HCEC 1CT (cell line): Measurements from ENCODE around the gene ATXN7L1.
A peak's percentile ranks its signal among the peaks of the same experiment; 100 is the strongest.
"Not testable (repeated sequence)": the region's sequence is repeated elsewhere in the genome, so short reads cannot be mapped to it uniquely, and the experiment has no call there.

Experiments used
- DNase-seq: peaks from one replicate; pipeline ENCODE4 v3.0.0-alpha.2; 2017

The ATXN7L1 gene

DNA sequence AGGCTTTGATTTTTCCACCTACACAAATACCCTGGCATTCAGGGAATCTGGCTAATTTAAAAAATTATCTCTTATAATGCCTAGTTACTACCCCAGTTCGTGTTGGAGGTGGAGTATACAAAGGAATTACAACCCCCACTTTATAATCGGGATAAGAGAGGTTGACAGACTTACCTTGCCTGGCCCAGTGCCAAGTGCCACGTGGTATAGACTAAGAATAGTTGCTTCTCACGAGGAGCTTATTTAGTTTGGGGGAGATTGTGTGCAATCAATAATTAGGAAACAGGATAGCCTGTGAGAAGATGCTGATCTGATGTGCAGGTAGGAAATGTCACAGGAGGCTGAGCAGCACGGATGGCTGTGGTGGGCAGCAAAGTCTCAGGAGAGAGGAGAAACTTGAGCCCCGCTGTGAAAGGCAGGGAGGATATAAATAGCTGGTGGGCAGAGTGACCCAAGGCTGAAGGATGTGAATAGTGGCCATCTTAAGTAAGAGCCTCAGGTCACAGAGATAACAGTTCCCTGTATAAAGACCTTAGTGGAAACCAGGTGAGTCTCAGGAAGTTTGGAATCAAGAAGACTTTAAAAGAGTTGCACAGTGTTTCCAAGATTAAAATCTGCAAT lies 11.3 kb upstream of the ATXN7L1 start:
- no peak for DNase-seq

- DNase-seq: no peak
These were observed 10.4 kb upstream of the ATXN7L1 start for GRCh38 chr7:105886776-105887175.

- no peak for DNase-seq
These were observed 9.2 kb upstream of the ATXN7L1 start for GRCh38 chr7:105885387-105886111.

- DNase-seq: not testable (repeated sequence)
These were observed 6.8 kb upstream of the ATXN7L1 start for GRCh38 chr7:105883179-105883578.

DNA sequence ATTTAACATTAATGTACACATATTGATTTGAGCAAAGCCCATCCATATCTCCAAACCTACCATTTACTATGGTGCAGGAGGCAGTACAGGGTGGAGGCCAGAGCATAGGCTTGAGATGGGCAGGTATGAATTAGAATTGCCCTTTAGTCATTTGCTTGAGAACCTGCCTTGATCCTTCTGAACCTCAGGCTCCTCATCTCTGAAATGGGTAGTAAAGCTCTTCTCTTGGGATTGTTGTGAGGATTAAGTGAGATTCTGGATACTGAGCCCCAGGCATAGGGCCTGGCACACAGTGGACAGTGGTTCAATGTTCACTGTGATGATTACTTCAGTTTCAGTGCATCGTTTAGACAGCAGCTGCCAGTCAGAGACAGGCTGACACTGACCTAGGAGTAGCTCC lies 5.0 kb upstream of the ATXN7L1 start:
- DNase-seq: no peak

DNA sequence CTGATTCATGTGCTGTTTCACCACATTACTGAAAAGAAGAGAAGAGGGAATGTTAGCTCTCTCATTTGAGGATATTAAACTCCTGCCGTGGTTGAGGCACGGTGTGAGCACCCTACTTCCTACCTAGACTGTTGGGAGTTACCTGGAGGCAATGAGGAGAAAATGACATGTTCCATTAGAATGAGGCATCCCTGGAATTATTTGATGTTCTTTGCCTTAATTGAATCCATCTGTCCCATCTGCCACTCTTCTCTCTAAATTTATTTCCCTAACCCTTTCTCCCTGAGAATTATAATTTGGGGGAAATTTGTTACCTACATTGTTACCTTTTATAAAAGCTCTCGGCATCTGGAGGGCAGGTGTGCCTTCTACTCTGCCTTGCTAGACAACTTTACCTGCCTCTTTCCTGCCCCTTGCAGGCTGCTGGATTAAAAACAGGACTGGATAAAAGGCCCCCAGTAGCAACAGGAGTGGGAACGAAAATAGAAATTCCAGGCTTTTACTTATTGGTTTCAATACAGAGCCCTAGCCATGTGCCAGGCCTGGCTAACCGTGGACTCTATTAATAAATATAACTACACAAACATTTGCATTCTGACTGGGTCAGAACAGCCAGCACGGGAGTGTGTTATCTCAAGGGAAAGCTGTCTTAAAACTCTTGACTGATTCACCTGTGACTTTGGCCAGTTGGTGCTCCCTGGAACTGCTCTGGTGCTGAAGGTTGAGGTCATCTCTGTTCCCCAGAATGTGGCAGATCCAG lies 4.4 kb upstream of the ATXN7L1 start:
- DNase-seq: no peak

GRCh38 chr7:105879782-105880181 lies 3.4 kb upstream of the ATXN7L1 start:
- no peak for DNase-seq

DNA sequence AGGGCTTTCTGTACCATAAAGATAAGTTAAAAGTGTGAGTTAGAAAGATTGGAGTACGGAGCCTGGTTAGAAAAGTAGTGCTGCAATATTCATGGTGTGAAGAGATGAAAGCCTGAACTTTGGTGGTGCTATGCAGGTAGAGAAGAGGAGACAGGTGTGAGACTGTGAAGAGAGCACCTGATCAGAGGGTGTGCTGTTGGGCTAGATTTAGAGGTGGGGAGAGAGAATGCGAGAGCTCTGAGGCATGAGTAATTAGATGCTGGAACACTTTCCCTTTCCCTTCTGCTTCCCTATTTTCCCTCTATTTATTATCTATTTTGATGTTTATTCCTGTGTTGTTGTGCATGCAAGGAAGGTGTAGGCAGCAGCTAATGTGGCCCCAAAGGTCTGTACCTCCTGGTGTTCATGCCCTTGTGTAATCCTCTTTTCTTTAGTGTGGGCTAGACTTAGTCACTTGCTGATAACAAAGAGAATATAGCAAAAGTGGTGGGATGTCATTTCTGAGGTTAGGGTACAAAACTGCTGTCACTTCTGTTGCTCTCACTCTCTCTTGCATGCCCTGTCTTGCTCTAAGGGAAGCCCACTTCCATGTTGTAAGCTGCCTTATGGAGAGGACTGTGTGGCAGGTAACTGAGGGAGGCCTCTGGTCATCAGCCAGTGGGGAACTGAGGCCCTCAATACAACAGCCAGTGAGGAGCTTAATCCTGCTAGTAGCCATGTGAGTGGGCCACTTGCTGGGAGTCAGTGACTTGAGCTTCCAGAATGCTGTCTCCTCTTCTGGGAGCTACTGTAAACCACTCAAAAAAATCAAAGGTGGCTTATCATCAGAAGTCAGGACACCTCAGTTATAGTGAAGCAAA lies 2.6 kb upstream of the ATXN7L1 start:
- DNase-seq: no peak

- peak; percentile 18 for DNase-seq
These were observed 1.3 kb upstream of the ATXN7L1 start for GRCh38 chr7:105877736-105878135.

- DNase-seq: peak; percentile 68
These were observed 684 bp upstream of the ATXN7L1 start for GRCh38 chr7:105876964-105877601.

- no peak for DNase-seq
These were observed 894 bp downstream of the ATXN7L1 start for GRCh38 chr7:105875505-105875904.

- no peak for DNase-seq
These were observed 2.3 kb downstream of the ATXN7L1 start for GRCh38 chr7:105874055-105874454.

GRCh38 chr7:105872491-105872890 lies 3.9 kb downstream of the ATXN7L1 start:
- no peak for DNase-seq

DNA sequence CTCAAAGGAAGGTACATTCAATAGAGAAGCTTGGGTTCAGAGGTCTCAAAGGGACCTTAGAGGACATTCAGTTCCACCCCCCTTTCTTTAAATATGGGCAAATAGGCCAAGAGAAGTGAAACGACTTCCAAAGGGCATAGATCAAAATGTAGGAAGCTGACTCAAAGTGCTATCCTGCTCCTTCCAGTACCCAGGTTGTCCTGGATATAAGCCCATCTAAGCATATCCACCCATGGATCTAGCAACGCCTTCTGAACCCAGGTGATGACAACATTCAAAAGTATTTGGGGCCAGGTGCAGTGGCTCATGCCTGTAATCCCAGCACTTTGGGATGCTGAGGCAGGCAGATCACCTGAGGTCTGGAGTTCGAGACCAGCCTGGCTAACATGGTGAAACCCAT lies 5.3 kb downstream of the ATXN7L1 start:
- DNase-seq: no peak

GRCh38 chr7:105866102-105866801 lies 10.1 kb downstream of the ATXN7L1 start:
- no peak for DNase-seq

DNA sequence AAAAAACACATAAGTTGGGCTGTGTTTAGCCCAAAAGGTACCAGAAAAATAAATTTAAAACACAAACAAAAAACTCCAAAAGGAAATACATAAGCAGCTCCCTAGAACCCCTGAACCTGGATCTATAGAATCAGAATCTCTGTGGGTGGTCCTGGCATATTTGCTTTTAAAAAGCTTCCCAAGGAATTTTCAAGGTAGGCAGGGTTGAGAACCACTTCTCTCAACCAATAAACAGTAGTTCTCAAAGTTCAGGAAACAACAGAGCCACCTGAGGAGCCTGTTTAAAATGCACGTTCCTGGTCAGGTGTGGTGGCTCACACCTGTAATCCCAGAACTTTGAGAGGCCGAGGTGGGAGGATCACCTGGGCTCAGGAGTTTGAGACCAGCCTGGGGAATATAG lies 12.5 kb downstream of the ATXN7L1 start:
- DNase-seq: no peak

- DNase-seq: no peak
These were observed 13.6 kb downstream of the ATXN7L1 start for GRCh38 chr7:105862770-105863169.

DNA sequence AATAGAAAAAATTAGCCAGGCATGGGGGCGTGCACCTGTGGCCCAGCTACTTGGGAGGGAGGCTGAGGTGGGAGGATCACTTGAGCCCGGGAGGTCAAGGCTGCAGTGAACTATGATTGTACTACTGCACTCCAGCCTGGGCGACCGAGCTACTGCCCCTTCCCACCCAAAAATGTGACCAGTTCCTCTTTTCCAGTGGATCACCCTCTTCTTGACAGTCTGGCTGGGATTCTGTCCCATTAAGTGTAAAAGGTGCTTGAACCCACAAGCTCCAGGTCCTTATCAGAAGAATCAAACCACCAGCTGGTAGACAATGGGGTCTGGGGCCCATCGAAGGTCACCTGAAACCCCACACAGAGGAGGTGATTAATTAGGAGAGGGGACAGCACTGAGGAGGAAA lies 14.1 kb downstream of the ATXN7L1 start:
- no peak for DNase-seq

DNA sequence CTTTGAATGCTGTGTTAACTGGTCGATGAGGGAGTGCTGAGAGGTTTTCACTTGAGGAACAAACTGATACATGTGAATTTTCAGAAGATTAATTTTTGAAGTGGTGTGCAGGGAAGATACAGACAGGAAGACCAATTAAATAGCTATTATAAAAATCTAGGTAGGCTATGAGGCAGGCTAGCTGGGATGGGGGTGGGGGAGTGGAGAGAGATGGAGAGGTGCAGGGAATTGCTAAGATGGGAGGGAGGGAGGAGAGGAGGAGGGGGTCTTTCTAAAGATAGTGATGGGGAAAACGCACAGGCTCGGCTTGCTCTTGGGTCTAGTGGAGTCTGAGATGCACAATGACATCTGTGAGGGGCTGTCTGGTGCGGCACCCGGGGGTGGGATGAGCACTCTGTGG lies 15.2 kb downstream of the ATXN7L1 start:
- DNase-seq: no peak

DNA sequence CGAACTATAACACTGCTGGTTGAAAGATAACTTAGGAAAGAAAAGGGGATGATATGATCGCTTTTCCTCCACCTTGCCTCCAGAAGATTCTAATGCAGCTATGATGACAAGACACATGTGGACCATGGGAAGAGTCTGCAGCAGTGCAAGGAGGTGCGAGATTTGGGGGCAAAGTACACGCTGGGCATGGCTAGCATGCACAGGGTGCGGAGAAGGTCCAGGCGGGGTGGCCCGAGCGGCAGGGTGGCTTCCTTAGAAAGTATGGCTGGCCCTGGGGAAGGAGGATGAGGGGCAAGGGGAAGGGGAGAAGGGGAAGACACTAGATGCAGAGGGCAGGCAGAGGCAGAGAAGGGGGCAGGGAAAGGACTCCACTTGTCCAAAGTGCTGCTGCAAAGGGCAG lies 15.6 kb downstream of the ATXN7L1 start:
- DNase-seq: no peak

DNA sequence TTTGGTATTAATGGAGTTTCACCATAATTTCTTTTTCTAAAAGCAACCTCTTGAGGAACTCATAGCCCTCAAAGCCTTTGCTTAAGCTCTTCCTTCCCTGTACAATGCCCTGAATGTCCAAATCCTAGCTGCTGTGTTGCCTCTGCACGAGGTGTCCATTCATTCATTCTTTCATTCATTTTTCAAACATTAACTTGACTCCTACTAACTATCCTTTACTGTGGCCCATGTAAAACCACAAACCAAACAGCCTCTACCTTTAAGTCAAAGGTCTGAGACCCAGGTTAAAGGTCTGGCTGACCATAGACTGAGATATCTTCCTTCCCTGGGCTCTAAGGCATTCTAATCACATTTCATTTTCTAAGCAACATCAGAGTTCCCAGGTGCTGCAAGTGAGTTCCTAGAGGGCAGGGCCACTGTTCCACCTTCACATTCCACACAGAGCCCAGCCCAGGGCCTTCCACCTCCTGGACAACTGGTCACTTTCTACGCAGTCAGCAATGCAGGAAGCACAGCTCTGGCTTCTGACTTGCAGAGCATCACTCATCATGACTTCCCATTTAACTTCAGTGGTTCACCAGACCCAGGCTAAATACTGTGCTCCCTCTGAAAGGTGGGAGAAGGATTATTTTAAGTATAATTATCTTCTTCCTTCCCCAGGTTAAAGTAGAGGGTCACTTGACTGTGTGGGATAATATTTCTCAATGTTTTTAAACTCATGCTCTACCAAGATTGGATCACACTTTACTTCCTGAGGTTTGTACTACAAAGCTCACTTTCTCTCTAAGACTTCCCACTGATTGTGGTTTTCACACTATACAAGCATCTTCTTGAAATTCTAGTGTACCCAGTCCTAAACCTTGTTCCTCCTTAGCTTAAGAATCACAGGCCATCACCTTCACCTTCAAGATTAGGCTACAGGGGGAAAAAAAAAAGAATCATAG lies 19.1 kb downstream of the ATXN7L1 start:
- DNase-seq: no peak
